HUES6 (cell line): Measurements from ENCODE around the gene EFS.

Source experiments
- H3K27ac ChIP-seq: 2 replicates; pipeline ENCODE4 v1.7.0; 2013; ENCODE audit warnings: low read depth, mild to moderate bottlenecking, low read length, inconsistent platforms
- H3K27me3 ChIP-seq: 2 replicates; pipeline ENCODE4 v1.6.1; 2013; ENCODE audit warnings: low read length; ENCODE audit not compliant: control insufficient read depth, insufficient read depth
- H3K36me3 ChIP-seq: 2 replicates; pipeline ENCODE4 v1.6.1; 2013; ENCODE audit warnings: low read length; ENCODE audit not compliant: control insufficient read depth, insufficient read depth
- H3K4me1 ChIP-seq: 2 replicates; pipeline ENCODE4 v1.6.1; 2013; ENCODE audit warnings: low read length; ENCODE audit not compliant: control insufficient read depth, insufficient read depth
- H3K4me3 ChIP-seq: 2 replicates; pipeline ENCODE4 v1.5.1; 2013; ENCODE audit warnings: low read depth, low read length
- H3K9ac ChIP-seq: one replicate; pipeline ENCODE4 v1.6.1; 2013; ENCODE audit warnings: mild to moderate bottlenecking, low read length
- H3K9me3 ChIP-seq: 2 replicates; pipeline ENCODE4 v1.6.1; 2013; ENCODE audit warnings: low read depth, low read length; ENCODE audit not compliant: control insufficient read depth, insufficient read depth

The EFS gene

DNA sequence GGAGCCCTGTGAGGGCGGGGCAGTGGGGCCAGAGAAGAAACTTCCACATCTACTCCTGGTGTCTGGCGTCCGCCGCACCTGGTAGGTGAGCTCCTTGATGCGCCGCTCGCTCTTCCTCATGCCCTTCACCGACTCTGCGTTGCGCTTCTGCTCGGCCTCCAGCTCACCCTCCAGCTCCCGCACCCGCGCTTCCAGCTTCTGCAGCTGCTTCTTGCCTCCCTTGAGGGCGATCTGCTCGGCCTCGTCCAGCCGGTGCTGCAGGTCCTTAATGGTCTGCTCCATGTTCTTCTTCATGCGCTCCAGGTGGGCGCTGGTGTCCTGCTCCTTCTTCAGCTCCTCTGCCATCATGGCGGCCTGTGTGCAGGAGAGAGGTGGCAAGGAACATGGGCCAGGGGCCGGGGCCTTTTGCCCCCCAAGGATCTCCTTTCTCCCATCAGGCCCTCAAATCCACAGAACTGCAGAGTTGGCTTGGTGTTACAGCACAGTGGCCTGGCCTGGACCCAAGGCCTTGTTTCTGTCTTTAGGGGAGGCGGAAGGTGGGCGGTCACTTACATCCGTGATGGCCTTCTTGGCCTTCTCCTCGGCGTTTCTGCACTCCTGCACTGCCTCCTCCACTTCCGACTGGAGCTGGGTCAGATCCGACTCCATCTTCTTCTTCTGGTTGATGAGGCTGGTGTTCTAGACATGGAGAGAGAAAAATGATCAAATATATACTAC lies 19.6 kb upstream of the EFS start:
- Histone ChIP-seq H3K4me1 (peaks cover 6% of the 10 kb centered on the region), H3K27me3 (peaks cover 14% of the 10 kb centered on the region), H3K9me3 (no peaks in the 10 kb centered on the region), H3K9ac (no peak overlapping the region), H3K27ac (no peak overlapping the region), H3K36me3 (no peaks in the 10 kb centered on the region), H3K4me3 (no peak overlapping the region)

DNA sequence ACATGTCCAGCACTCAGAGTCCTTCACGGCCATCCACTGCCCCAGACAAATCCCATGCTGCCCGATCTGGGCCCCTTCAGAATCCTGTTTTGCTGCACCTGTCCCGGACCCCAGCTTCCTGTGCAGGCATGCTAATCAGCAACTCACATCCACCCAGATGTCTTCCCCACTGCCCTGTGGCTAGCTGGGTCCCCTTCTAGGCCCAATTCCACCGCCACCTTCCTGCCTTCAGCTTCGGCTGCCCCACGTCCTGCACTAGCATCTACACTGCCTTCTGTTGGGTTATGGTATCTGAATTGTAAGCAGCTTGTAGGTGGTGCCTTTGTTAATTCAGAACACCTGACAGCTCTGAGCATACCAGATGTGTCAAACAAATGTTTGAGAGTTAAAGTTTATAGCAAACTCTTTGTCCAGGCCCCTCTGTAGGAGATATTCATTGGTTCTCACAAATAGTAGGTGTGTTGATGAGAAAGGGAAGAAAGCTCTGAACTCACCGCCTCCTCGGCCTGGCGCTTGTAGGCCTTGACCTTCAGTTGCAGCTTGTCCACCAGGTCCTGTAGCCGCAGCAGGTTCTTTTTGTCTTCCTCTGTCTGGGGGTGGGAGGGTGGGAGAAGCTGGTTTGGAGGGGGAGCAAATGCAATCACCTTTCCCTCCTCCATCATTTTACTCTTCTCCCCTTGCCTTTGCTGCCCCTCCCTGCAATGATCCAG lies 17.9 kb upstream of the EFS start:
- H3K9me3 ChIP-seq: no peaks in the 10 kb centered on the region
- H3K27ac ChIP-seq: no peak overlapping the region
- no peak overlapping the region for H3K9ac ChIP-seq
- peaks cover 18% of the 10 kb centered on the region for H3K27me3 ChIP-seq
- H3K36me3 ChIP-seq: no peaks in the 10 kb centered on the region
- no peaks in the 10 kb centered on the region; the same call in 1 of the 2 replicates for H3K4me1 ChIP-seq
- H3K4me3 ChIP-seq: no peak overlapping the region

DNA sequence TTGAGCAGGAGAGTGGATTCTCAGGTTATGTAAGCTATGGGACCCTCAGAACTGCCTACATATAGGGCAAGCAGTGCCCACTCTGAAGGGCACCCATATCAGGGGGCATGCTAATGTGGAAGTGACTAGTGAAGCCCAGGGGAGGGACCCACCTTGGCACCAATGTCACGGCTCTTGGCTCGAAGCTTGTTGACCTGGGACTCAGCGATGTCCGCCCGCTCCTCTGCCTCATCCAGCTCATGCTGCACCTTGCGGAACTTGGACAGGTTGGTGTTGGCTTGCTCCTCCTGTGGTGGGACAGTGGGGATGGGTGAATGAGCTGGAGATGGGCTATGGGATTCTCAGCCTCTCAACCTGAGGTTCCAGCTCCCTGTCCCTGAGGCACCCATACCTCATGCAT lies 17.3 kb upstream of the EFS start:
- Histone ChIP-seq H3K36me3 (no peaks in the 10 kb centered on the region), H3K9me3 (no peaks in the 10 kb centered on the region), H3K27ac (no peak overlapping the region), H3K9ac (no peak overlapping the region), H3K27me3 (peaks cover 19% of the 10 kb centered on the region), H3K4me1 (no peaks in the 10 kb centered on the region; the same call in 1 of the 2 replicates), H3K4me3 (no peak overlapping the region)

DNA sequence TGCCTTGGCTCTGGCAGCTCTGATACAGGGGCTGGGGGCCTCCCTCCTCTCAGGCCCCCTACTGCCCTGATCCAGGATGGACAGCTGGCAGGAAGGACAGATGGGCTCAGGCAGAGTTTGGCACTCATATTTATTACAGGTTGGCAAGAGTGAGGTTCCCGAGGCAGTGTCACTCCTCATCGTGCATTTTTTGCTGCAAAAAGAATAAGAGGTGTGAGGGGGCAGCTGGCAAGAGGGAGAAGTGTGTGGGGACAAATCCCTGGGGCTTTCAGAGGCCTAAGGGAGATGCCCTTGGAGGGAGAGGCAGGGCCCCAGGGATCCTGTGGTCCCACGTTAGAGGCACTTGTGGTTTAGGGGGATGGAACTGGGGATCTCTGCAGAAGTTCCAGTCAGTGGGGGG lies 16.9 kb upstream of the EFS start:
- Histone ChIP-seq H3K36me3 (no peaks in the 10 kb centered on the region), H3K27ac (no peak overlapping the region), H3K27me3 (peaks cover 22% of the 10 kb centered on the region), H3K9ac (no peak overlapping the region), H3K4me3 (no peak overlapping the region), H3K4me1 (peaks cover 3% of the 10 kb centered on the region), H3K9me3 (no peaks in the 10 kb centered on the region)

DNA sequence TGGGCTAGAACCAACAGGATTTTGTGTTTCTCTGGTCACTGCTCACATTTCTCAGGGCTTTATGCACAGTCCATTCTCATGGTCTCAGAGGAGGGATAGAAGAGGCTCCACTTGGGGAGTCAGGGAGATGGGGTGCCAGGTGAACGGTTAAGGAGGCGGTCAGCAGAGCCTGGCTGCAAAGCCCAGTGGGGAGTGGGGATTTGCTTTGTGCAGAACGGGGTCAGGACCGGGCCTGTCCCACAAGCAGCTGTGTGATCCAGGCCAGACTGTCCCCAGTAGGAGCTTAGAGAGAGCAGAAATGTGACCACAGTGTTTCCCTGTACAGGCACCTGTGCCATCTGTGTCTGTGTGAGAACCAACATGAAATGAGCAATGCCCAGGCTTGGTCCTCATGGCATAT lies 16.0 kb upstream of the EFS start:
- Histone ChIP-seq H3K27me3 (peaks cover 27% of the 10 kb centered on the region), H3K9me3 (no peaks in the 10 kb centered on the region), H3K36me3 (no peaks in the 10 kb centered on the region), H3K9ac (no peak overlapping the region), H3K4me3 (no peak overlapping the region), H3K27ac (no peak overlapping the region), H3K4me1 (peaks cover 8% of the 10 kb centered on the region)

DNA sequence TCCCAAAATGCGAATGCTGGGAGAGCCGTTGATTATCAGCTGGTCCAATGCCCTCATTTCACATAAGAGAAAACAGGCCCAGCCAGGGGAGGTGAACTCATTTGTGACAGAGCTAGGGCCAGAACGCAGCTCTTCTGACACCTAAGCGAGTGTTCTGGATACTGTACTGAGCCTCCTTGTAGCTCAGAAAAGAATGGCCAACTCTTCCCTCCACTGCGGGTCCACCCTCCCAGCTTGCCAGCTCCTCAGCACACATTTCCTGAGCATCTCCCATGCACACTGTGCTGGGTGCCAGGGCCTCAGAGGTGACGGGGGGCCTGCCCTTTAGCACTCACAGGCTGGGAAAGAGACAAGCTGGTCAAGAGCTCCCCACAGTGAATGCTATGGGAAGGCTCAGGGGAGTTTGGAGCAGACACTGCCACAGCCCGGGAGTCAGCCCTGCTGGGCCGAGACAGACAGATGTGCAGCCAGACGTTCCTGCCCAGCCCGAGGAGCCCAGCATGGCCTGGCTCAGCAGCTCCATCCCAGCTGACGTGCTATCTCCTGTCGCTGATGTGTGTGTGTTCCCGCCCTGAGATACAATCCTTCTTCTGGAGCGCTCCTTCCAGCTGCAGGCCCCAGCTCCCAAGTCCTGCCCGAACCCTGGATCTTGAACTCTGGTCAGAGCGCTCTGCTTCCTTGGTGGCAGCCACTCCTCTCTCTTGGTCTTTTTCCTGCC lies 15.4 kb upstream of the EFS start:
- H3K36me3 ChIP-seq: no peaks in the 10 kb centered on the region
- no peaks in the 10 kb centered on the region for H3K9me3 ChIP-seq
- H3K4me3 ChIP-seq: no peak overlapping the region
- H3K27me3 ChIP-seq: peaks cover 27% of the 10 kb centered on the region
- H3K4me1 ChIP-seq: peaks cover 8% of the 10 kb centered on the region
- H3K9ac ChIP-seq: no peak overlapping the region
- no peak overlapping the region for H3K27ac ChIP-seq

DNA sequence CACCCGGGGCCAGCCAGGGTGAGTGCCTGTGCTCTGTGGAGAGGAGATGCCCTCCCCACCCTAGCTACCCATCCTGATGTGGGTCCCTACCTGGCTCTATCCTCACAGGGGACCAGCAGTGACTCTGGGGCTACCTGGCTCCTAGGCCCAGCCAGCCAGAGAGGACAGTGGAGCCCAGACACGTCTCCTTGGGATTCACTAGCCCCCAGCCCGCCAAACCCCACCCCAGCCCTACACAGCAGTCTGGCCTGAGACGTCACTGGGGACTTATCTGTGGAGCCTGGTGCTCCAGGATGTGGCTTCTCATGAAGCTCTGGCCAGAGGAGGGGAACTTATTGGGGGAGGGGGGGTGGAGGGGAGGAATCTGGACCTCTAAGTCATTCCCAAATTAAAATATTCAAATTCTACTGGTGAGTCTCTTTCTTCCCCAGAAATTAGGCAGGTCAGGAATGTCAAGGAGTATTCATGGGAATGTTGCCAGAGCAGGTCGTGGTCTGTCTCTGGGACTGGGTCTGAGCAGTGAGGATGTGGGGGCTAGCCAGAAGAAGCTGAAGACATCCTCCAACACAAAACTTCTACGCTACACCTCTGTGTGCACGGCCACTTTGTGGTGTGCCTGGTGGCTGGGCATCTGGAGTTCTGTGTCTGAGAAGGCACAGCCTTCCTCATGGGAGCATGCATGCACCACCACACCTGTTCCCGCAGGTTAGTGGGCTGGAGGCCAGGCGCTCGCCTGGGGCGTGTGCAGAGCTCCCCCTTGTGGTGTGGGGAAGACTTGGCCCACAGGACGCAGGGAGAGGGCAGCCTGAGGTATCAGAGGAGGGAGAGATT lies 14.6 kb upstream of the EFS start:
- Histone ChIP-seq H3K36me3 (no peaks in the 10 kb centered on the region), H3K9ac (no peak overlapping the region), H3K4me1 (peaks cover 8% of the 10 kb centered on the region), H3K9me3 (no peaks in the 10 kb centered on the region), H3K27me3 (peaks cover 27% of the 10 kb centered on the region), H3K27ac (no peak overlapping the region), H3K4me3 (no peak overlapping the region)

DNA sequence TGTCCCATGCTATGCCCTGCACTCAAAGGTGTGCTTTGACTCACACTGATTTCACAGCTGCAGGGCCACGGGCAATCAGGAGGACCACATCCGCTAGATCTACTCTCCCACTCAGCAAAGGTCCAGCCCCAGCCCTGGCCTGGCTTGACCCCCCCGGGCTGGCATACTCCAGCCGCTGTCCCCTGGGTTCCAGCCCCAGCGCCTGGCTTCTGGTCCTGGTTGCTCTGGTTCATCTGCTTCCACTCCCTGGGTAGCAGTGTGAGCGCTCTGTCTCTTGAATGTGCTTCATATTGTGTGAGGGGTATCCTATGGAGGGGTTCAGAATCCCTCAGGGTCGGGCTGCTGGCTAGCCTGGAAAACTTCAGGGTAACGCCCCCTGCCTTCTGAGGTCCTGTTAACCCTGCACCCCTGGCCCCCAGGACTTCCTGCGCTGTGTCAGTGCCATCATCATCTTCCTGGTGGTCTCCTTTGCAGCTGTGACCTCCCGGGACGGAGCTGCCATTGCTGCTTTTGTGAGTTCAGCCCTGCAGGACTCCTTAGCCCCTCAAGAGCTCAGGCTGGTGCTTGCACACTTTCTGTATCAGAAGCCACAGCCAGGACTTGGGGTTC lies 13.7 kb upstream of the EFS start:
- Histone ChIP-seq H3K27ac (no peak overlapping the region), H3K27me3 (peaks cover 27% of the 10 kb centered on the region), H3K9me3 (no peaks in the 10 kb centered on the region), H3K4me1 (peaks cover 8% of the 10 kb centered on the region), H3K9ac (no peak overlapping the region), H3K36me3 (no peaks in the 10 kb centered on the region), H3K4me3 (no peak overlapping the region)

DNA sequence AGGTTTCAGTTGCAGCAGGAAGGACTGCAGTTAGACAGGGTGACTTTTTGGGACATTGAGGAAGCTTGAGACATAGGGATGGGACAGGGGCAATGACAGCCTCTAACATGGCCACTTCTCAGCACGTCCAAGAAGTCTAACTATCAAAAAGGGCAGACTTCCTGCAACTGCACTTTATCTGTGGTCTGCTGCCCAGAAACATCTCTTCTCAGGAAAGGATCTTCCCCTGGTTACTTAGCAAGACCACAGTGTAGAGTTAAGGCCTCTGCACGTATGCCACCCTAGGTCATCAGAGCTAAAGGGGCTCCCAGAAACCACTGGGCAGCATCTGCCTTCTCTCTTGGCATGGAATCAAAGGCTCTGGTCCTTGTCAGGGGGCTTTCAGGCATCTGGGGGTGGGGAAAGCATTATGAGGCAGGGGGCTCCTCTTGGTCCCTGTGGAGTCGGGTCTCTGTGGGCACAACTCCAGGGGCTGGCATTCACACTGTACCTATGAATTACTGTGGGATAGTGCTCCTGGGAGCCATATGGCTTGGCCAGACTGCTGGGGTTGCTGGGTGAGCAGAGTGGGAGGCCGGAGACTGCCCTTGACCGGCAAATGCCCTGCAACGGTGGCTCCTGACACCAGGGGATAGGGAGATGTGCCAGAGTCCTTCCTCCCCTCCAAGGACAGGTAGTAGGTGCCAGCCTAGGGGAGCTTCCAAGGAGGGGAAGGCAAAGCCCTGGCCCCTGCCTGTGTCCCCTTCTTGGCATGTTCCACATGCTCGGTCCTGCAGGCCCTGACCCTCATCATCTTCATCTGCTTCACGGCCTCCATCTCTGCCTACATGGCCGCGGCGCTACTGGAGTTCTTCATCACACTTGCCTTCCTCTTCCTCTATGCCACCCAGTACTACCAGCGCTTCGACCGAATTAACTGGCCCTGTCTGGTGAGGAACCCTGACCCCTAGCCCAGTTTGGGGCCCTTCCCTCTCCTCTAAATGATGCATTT lies 12.9 kb upstream of the EFS start:
- Histone ChIP-seq H3K27ac (no peak overlapping the region), H3K27me3 (peaks cover 27% of the 10 kb centered on the region), H3K9me3 (no peaks in the 10 kb centered on the region), H3K9ac (no peak overlapping the region), H3K4me3 (no peak overlapping the region), H3K4me1 (peaks cover 8% of the 10 kb centered on the region), H3K36me3 (no peaks in the 10 kb centered on the region)

DNA sequence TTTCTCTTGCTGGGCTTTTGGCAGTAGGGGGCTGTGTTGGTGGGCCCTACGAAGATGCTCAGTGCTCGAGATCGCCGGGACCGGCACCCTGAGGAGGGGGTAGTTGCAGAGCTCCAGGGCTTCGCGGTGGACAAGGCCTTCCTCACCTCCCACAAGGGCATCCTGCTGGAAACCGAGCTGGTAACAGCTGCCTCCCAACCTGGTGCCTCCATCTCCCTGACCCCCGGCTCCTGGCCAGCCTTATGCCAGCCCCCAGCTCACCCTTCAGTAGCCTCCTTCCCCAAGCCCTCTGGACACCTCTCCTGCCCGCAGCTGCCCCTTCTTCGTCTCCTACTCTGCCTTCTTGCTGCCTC lies 12.2 kb upstream of the EFS start:
- H3K27ac ChIP-seq: no peak overlapping the region
- H3K9ac ChIP-seq: no peak overlapping the region
- no peak overlapping the region for H3K4me3 ChIP-seq
- H3K36me3 ChIP-seq: no peaks in the 10 kb centered on the region
- H3K9me3 ChIP-seq: no peaks in the 10 kb centered on the region
- peaks cover 8% of the 10 kb centered on the region for H3K4me1 ChIP-seq
- H3K27me3 ChIP-seq: peaks cover 28% of the 10 kb centered on the region
